K562 (cell line): ENCODE measurements around the gene PTP4A1. TPM values are rescaled to one million over a fixed set of nuclear protein-coding genes. Genes with fewer than 3 reads are reported as not detected.

ENCODE experiments used
- BCL6 ChIP-seq: fragments of 250-450 bp; sonication (Bioruptor Pico); IDR thresholded peaks from 2 replicates; pipeline ENCODE4 v1.4.0; 2020
- HNRNPK ChIP-seq: fragments of 200-400 bp; formaldehyde crosslinking; IDR thresholded peaks from one replicate; pipeline ENCODE4 v1.6.1; 2018; ENCODE audit warnings: mild to moderate bottlenecking, low read depth, low read length; ENCODE audit not compliant: poor library complexity, severe bottlenecking
- MBD2 ChIP-seq: sonication (generic); IDR thresholded peaks from 2 replicates; pipeline ENCODE4 v1.6.1; 2016; ENCODE audit warnings: low read depth, borderline replicate concordance
- NCOA6 ChIP-seq: fragments of 450-650 bp; IDR thresholded peaks from 2 replicates; pipeline ENCODE4 v1.6.1; 2017; ENCODE audit warnings: mild to moderate bottlenecking
- NONO ChIP-seq, 2 experiments: fragments of 200-400 bp in 1 of 2; fragments of 450-650 bp in 1 of 2; formaldehyde crosslinking in 1 of 2; IDR thresholded peaks; 2 replicates each; pipeline ENCODE4 v1.6.1; 2017; ENCODE audit warnings: low read depth in 2 of 2, mild to moderate bottlenecking in 2 of 2, moderate library complexity in 2 of 2, low read length in 1 of 2
- POLR2AphosphoS5 ChIP-seq: IDR thresholded peaks from 2 replicates; pipeline ENCODE4 v1.6.1; 2011; ENCODE audit warnings: mild to moderate bottlenecking, low read depth, low read length, moderate library complexity; ENCODE audit not compliant: control insufficient read depth, insufficient read depth
- RBBP5 ChIP-seq: fragments of 200-600 bp; sonication (generic); IDR thresholded peaks from 2 replicates; pipeline ENCODE4 v1.6.1; 2012; ENCODE audit warnings: borderline replicate concordance, mild to moderate bottlenecking, low read length, control low read depth, inconsistent platforms; ENCODE audit not compliant: insufficient read depth, poor library complexity, severe bottlenecking
- SIN3A ChIP-seq, 2 experiments: fragments of 150-350 bp in 1 of 2; IDR thresholded peaks; 2 replicates each; pipeline ENCODE4 v1.6.1; 2011 to 2016; ENCODE audit warnings: borderline replicate concordance in 2 of 2, low read depth in 2 of 2, low read length in 2 of 2, mild to moderate bottlenecking in 2 of 2, moderate library complexity in 2 of 2; ENCODE audit not compliant: control insufficient read depth in 1 of 2
- SOX6 ChIP-seq: fragments of 450-650 bp; IDR thresholded peaks from 2 replicates; pipeline ENCODE4 v1.6.1; 2014; ENCODE audit warnings: mild to moderate bottlenecking
- TSC22D4 ChIP-seq: fragments of 450-650 bp; IDR thresholded peaks from 2 replicates; pipeline ENCODE4 v1.6.1; 2016; ENCODE audit warnings: missing genetic modification characterization, missing biosample characterization, control low read depth
- U2AF1 ChIP-seq: fragments of 200-400 bp; formaldehyde crosslinking; optimal IDR thresholded peaks from 2 replicates; pipeline ENCODE3; 2017; ENCODE audit warnings: mild to moderate bottlenecking, low read depth, low read length, moderate library complexity
- ZNF224 ChIP-seq: sonication (generic); formaldehyde crosslinking; IDR thresholded peaks from 2 replicates; pipeline ENCODE4 v1.8.0; 2022; ENCODE audit warnings: mild to moderate bottlenecking, missing genetic modification reagents
- polyA plus RNA-seq, 8 experiments: library from polyadenylated mRNA; depleted of rRNA in 4 of 8; stranded (reverse) in 5 of 8; unstranded in 3 of 8; fragments of >200 nt; fragmentation: Nextera tagmentation in 2 of 8; fragmentation: Illumina TruSeq in 1 of 8; extraction: Ambion mirVana in 2 of 8; extraction: Trizol in 1 of 8; gene quantifications; 2 replicates each; pipeline versions ENCODE4 v1.2.1 to v1.2.3, GENCODE V29; 2011 to 2014; ENCODE audit warnings: inconsistent platforms in 1 of 8, missing spikeins in 1 of 8
- total RNA-seq, 7 experiments: library from RNA; depleted of rRNA in 6 of 7; stranded (reverse); fragments of >200 nt in 6 of 7; fragmentation: Illumina TruSeq in 2 of 7; extraction: Trizol in 2 of 7; gene quantifications; 2 replicates each; pipeline versions ENCODE4 v1.2.1 to v1.2.3, GENCODE V29; 2011 to 2021; ENCODE audit warnings: low replicate concordance in 1 of 7
- TF ChIP-seq, protein P1 (sequence below): fragments of 450-650 bp; IDR thresholded peaks from 2 replicates; pipeline ENCODE4 v1.6.1; 2017; ENCODE audit warnings: antibody characterized with exemption, mild to moderate bottlenecking
- TF ChIP-seq, protein P2 (sequence below), 2 experiments: fragments of 450-650 bp; IDR thresholded peaks; 2 replicates each; pipeline ENCODE4 v1.6.1; 2018; ENCODE audit warnings: mild to moderate bottlenecking in 2 of 2, low read depth in 1 of 2; ENCODE audit not compliant: partially characterized antibody in 2 of 2
- TF ChIP-seq, protein P3 (sequence below): fragments of 450-650 bp; formaldehyde crosslinking; IDR thresholded peaks from 2 replicates; pipeline ENCODE4 v1.4.0; 2020; ENCODE audit warnings: mild to moderate bottlenecking

The PTP4A1 gene
- total and polyA plus RNA-seq, 9 of the 15 experiments (the other 6 are each of a cell fraction or from before 2014, with no cell fraction given), result 3.7 to 67.5 (median 13.1) TPM

DNA sequence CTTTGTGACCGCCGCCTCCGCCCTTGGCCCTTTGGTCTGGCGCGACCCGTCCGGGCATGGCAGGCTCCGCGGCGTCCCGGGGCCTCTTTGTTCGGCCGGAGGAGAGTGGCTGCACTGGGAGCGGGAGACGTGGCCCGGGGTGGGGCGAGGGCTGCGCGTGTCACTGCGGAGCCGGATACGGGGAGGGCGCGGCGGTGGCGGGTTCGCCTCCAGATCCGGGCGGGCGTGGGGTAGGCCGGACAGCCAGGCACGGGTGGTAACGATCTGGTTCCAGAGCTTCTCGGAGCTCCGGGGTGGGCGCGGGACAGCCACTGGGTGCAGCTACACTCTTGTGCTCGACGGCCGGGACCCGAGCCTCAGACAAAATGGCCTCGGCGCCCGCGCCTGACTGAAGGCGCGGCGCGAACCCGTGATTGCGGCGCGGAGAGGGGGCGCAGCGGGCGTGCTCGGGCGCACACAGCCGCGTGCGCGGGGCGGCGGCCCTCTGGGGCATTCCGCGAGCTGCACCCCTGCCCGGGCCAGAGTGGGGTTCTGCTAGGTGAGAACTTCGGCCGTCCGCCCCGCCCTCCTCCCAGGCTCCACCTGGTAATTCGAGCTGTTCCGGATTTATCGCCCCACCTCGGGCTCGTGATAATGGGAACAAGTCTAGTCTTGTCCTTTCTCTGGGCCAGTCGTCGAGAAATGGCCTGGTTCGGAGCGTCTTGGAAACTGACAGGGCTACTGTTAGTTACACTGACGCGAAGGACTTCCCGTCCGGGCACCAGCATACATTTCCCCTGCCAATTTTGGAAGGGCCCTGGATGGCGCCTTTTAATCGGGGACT is 1.0 kb downstream of the PTP4A1 start (continued):
- TF ChIP-seq, protein P1, sequence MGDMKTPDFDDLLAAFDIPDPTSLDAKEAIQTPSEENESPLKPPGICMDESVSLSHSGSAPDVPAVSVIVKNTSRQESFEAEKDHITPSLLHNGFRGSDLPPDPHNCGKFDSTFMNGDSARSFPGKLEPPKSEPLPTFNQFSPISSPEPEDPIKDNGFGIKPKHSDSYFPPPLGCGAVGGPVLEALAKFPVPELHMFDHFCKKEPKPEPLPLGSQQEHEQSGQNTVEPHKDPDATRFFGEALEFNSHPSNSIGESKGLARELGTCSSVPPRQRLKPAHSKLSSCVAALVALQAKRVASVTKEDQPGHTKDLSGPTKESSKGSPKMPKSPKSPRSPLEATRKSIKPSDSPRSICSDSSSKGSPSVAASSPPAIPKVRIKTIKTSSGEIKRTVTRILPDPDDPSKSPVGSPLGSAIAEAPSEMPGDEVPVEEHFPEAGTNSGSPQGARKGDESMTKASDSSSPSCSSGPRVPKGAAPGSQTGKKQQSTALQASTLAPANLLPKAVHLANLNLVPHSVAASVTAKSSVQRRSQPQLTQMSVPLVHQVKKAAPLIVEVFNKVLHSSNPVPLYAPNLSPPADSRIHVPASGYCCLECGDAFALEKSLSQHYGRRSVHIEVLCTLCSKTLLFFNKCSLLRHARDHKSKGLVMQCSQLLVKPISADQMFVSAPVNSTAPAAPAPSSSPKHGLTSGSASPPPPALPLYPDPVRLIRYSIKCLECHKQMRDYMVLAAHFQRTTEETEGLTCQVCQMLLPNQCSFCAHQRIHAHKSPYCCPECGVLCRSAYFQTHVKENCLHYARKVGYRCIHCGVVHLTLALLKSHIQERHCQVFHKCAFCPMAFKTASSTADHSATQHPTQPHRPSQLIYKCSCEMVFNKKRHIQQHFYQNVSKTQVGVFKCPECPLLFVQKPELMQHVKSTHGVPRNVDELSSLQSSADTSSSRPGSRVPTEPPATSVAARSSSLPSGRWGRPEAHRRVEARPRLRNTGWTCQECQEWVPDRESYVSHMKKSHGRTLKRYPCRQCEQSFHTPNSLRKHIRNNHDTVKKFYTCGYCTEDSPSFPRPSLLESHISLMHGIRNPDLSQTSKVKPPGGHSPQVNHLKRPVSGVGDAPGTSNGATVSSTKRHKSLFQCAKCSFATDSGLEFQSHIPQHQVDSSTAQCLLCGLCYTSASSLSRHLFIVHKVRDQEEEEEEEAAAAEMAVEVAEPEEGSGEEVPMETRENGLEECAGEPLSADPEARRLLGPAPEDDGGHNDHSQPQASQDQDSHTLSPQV, result no peak; the same call in 1 of the 2 replicates
- TF ChIP-seq SOX6 (0 out of 2 replicates have a peak, but pooled peaks have one; percentile 15), HNRNPK (no peak), NCOA6 (peak; percentile 50; the same call in 1 of the 2 replicates), TSC22D4 (tag) (no peak), RBBP5 (peak; percentile 70), ZNF224 (no peak), SIN3A (IDR thresholded peaks at IDR 0.05; ENCODE audit: borderline replicate concordance in 2 of 2, control insufficient read depth in 1 of 2, low read depth in 2 of 2, low read length in 2 of 2) (peak in 1 of 2 experiments; percentile 74; a peak in 2 of 4 replicates), NONO (IDR thresholded peaks at IDR 0.05; ENCODE audit: low read depth in 2 of 2, low read length in 1 of 2) (peak in 1 of 2 experiments; percentile 38; a peak in 1 of 4 replicates), U2AF1 (no peak), MBD2 (no peak), POLR2AphosphoS5 (peak; percentile 39), BCL6 (CRISPR knock-in tag) (no peak)
- TF ChIP-seq, protein P2, sequence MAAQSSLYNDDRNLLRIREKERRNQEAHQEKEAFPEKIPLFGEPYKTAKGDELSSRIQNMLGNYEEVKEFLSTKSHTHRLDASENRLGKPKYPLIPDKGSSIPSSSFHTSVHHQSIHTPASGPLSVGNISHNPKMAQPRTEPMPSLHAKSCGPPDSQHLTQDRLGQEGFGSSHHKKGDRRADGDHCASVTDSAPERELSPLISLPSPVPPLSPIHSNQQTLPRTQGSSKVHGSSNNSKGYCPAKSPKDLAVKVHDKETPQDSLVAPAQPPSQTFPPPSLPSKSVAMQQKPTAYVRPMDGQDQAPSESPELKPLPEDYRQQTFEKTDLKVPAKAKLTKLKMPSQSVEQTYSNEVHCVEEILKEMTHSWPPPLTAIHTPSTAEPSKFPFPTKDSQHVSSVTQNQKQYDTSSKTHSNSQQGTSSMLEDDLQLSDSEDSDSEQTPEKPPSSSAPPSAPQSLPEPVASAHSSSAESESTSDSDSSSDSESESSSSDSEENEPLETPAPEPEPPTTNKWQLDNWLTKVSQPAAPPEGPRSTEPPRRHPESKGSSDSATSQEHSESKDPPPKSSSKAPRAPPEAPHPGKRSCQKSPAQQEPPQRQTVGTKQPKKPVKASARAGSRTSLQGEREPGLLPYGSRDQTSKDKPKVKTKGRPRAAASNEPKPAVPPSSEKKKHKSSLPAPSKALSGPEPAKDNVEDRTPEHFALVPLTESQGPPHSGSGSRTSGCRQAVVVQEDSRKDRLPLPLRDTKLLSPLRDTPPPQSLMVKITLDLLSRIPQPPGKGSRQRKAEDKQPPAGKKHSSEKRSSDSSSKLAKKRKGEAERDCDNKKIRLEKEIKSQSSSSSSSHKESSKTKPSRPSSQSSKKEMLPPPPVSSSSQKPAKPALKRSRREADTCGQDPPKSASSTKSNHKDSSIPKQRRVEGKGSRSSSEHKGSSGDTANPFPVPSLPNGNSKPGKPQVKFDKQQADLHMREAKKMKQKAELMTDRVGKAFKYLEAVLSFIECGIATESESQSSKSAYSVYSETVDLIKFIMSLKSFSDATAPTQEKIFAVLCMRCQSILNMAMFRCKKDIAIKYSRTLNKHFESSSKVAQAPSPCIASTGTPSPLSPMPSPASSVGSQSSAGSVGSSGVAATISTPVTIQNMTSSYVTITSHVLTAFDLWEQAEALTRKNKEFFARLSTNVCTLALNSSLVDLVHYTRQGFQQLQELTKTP (IDR thresholded peaks at IDR 0.05; ENCODE audit: low read depth in 1 of 2, partially characterized antibody in 2 of 2), result no peak
- TF ChIP-seq, protein P3, sequence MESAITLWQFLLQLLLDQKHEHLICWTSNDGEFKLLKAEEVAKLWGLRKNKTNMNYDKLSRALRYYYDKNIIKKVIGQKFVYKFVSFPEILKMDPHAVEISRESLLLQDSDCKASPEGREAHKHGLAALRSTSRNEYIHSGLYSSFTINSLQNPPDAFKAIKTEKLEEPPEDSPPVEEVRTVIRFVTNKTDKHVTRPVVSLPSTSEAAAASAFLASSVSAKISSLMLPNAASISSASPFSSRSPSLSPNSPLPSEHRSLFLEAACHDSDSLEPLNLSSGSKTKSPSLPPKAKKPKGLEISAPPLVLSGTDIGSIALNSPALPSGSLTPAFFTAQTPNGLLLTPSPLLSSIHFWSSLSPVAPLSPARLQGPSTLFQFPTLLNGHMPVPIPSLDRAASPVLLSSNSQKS, result no peak
